Keratinocyte (primary cell): ENCODE results near the gene CCDC157. TPM values are rescaled to one million over a fixed set of nuclear protein-coding genes. Genes with fewer than 3 reads are reported as not detected.

ENCODE experiments used
- DNase-seq: peaks from one replicate; pipeline ENCODE4 v3.0.0-alpha.2; 2011; ENCODE audit warnings: low read depth, missing footprints, low spot score
- FAIRE-seq: peaks from 2 replicates; lab custom pipeline; 2011; peaks lifted over from hg19 to GRCh38; lab: Jason Lieb, UNC
- H2AFZ ChIP-seq: 2 replicates; pipeline ENCODE4 v1.6.0; 2012; ENCODE audit warnings: low read length, control low read depth, inconsistent platforms; ENCODE audit not compliant: control insufficient read depth
- H3K27ac ChIP-seq: 2 replicates; pipeline ENCODE4 v1.5.1; 2011; ENCODE audit warnings: low read length; ENCODE audit not compliant: control insufficient read depth, insufficient read depth
- H3K27me3 ChIP-seq: 3 replicates; pipeline ENCODE4 v1.6.0; 2011; ENCODE audit warnings: low read length; ENCODE audit not compliant: control insufficient read depth, insufficient read depth; ENCODE audit errors: extremely low read depth
- H3K36me3 ChIP-seq, 2 experiments: 2 replicates in 1 of 2; 3 replicates in 1 of 2; pipeline ENCODE4 v1.5.1; 2011; ENCODE audit warnings: low read length in 2 of 2, mild to moderate bottlenecking in 1 of 2; ENCODE audit not compliant: control insufficient read depth in 2 of 2, insufficient read depth in 2 of 2; ENCODE audit errors: extremely low read depth in 1 of 2
- H3K4me1 ChIP-seq: 3 replicates; pipeline ENCODE4 v1.5.1; 2011; ENCODE audit warnings: low read length; ENCODE audit not compliant: control insufficient read depth, insufficient read depth; ENCODE audit errors: extremely low read depth
- H3K4me2 ChIP-seq: 3 replicates; pipeline ENCODE4 v1.6.0; 2011; ENCODE audit warnings: low read depth, low read length; ENCODE audit not compliant: control insufficient read depth, insufficient read depth; ENCODE audit errors: extremely low read depth
- H3K4me3 ChIP-seq, 3 experiments: fragments of 200-600 bp in 1 of 3; sonication (generic) in 1 of 3; 2 replicates in 2 of 3; 3 replicates in 1 of 3; pipeline ENCODE4 v1.5.1; 2011 to 2016; ENCODE audit warnings: low read length in 3 of 3, mild to moderate bottlenecking in 3 of 3, control low read depth in 2 of 3, inconsistent platforms in 1 of 3, low read depth in 1 of 3, mixed read lengths in 1 of 3, mixed run types in 1 of 3, moderate library complexity in 1 of 3; ENCODE audit not compliant: control insufficient read depth in 2 of 3, insufficient read depth in 2 of 3; ENCODE audit errors: extremely low read depth in 1 of 3
- H3K79me2 ChIP-seq: 2 replicates; pipeline ENCODE4 v1.6.0; 2012; ENCODE audit warnings: low read length; ENCODE audit not compliant: control insufficient read depth, insufficient read depth
- H3K9ac ChIP-seq: 3 replicates; pipeline ENCODE4 v1.6.0; 2011; ENCODE audit warnings: low read length; ENCODE audit not compliant: control insufficient read depth, insufficient read depth; ENCODE audit errors: extremely low read depth
- H3K9me1 ChIP-seq: 3 replicates; pipeline ENCODE4 v1.6.0; 2011; ENCODE audit warnings: low read length; ENCODE audit not compliant: control insufficient read depth, insufficient read depth; ENCODE audit errors: extremely low read depth
- H3K9me3 ChIP-seq: 2 replicates; pipeline ENCODE4 v1.5.1; 2012; ENCODE audit warnings: low read depth, low read length; ENCODE audit not compliant: control insufficient read depth
- H4K20me1 ChIP-seq: 3 replicates; pipeline ENCODE4 v1.6.0; 2011; ENCODE audit warnings: low read length; ENCODE audit not compliant: control insufficient read depth, insufficient read depth; ENCODE audit errors: extremely low read depth
- CTCF ChIP-seq, 3 experiments: IDR thresholded peaks in 1 of 3; conservative IDR thresholded peaks in 1 of 3; optimal IDR thresholded peaks in 1 of 3; 2 replicates in 2 of 3; 3 replicates in 1 of 3; pipeline versions ENCODE3 to v1.5.1; 2011; ENCODE audit warnings: low read length in 3 of 3, mild to moderate bottlenecking in 3 of 3, moderate library complexity in 2 of 3, control low read depth in 1 of 3, inconsistent platforms in 1 of 3; ENCODE audit not compliant: insufficient read depth in 2 of 3; ENCODE audit errors: extremely low read depth in 1 of 3
- EZH2 ChIP-seq: IDR thresholded peaks from one replicate; pipeline ENCODE4 v1.6.1; 2012; ENCODE audit warnings: inconsistent platforms, mild to moderate bottlenecking, low read length, moderate library complexity
- dilution Hi-C: fragments of 300-500 bp; cut with MboI; formaldehyde crosslinking; loops from one replicate; pipeline ENCODE4 v1.7.0; 2020; ENCODE audit warnings: low sequenced_read_pairs; ENCODE audit not compliant: extremely low pct_ligation_motif_present
- polyA plus RNA-seq, 5 experiments: library from polyadenylated mRNA; depleted of rRNA in 3 of 5; stranded (reverse) in 3 of 5; stranded (forward) in 1 of 5; unstranded in 1 of 5; fragments of >200 nt; gene quantifications; 1 replicate in 1 of 5; 2 replicates in 3 of 5; 3 replicates in 1 of 5; pipeline versions ENCODE4 v1.2.1 to v1.2.3, GENCODE V29; 2011 to 2012; ENCODE audit warnings: missing spikeins in 2 of 5, low read depth in 1 of 5, low replicate concordance in 1 of 5

The CCDC157 gene
- polyA plus RNA-seq, 1 donor (not counting 4 experiments of a cell fraction or from before 2014, with no cell fraction given): 1.3 TPM

- Histone ChIP-seq H3K9ac (no peak overlapping the region), H3K9me3 (no peaks in the 10 kb centered on the region), H3K36me3 (peaks cover 0 to 4% of the 10 kb centered on the region in 2 experiments), H3K27me3 (no peaks in the 10 kb centered on the region), H3K4me1 (peaks cover 91% of the 10 kb centered on the region), H4K20me1 (peaks cover 12% of the 10 kb centered on the region), H2AFZ (no peak overlapping the region), H3K9me1 (peaks cover 7% of the 10 kb centered on the region), H3K4me2 (no peak overlapping the region), H3K4me3 (no peak overlapping the region), H3K27ac (no peak overlapping the region), H3K79me2 (peaks cover 42% of the 10 kb centered on the region)
- DNase-seq: no peak
- TF ChIP-seq CTCF (optimal IDR thresholded peaks at IDR 0.05 in 1 of 3, IDR thresholded peaks at IDR 0.05 in 1 of 3, conservative IDR thresholded peaks at IDR 0.05 in 1 of 3; ENCODE audit: extremely low read depth in 1 of 3, insufficient read depth in 2 of 3, low read length in 3 of 3): no peak
- no peak for TF ChIP-seq EZH2
- dilution Hi-C loops: no loop called here
- no peak for FAIRE-seq
These were observed 46.7 kb upstream of the CCDC157 start for GRCh38 chr22:30309951-30310741.

DNA sequence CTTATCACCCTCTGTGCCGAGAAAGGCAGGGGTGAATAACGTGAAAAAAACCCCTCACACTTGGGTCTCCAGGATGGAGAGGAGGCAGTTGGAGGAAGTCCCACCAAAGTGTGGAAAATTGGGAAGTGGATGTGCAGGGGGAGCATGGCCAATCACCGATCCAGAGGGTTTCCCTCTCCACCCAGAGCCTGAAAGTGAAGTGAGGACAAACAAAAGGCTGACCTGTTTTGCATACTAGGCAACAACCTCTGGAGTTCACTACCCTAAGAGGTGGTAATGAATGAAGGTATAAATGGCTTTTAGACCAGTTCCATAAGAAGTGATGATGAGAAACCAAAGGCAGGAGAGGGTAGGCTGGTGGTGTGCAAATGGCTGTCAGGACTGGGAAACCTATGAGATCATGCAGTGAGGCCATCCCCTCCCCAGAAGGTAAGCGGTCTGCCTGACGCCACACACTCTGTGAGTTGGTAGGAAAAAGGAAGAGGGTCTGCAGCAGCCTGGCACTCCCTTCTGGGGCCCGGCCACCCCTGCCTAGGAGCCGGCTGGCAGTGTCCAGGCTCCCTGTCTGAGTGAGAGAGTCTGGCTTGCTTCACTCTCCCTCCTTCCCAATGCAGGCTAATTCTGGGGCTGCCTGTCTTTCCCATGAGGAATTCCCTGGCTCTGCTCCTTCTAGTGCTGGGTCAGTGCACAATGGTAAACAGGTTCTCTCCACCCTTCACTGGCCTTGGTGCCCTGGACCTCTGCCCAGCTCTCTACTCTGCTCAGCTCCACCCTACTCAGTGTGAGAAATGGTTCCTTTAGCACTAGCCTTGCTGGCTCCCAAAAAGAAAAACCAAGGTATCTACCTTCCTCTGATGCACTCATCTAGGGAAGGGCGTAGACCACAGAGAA, 45.7 kb upstream of the CCDC157 start:
- peak overlapping the region; percentile 29 for H3K9ac ChIP-seq
- no peaks in the 10 kb centered on the region for H3K27me3 ChIP-seq
- H3K9me3 ChIP-seq: no peaks in the 10 kb centered on the region
- peaks cover 10% of the 10 kb centered on the region for H4K20me1 ChIP-seq
- TF ChIP-seq CTCF (optimal IDR thresholded peaks at IDR 0.05 in 1 of 3, IDR thresholded peaks at IDR 0.05 in 1 of 3, conservative IDR thresholded peaks at IDR 0.05 in 1 of 3; ENCODE audit: extremely low read depth in 1 of 3, insufficient read depth in 2 of 3, low read length in 3 of 3) (no peak), EZH2 (no peak)
- peak overlapping the region in 1 of 3 experiments; percentile 25 for H3K4me3 ChIP-seq
- peaks cover 3 to 7% of the 10 kb centered on the region in 2 experiments for H3K36me3 ChIP-seq
- H3K4me1 ChIP-seq: peaks cover 85% of the 10 kb centered on the region
- H3K4me2 ChIP-seq: peak overlapping the region; percentile 17
- H2AFZ ChIP-seq: no peak overlapping the region
- peaks cover 48% of the 10 kb centered on the region for H3K79me2 ChIP-seq
- peaks cover 7% of the 10 kb centered on the region for H3K9me1 ChIP-seq
- no peak for FAIRE-seq
- peak overlapping the region; percentile 47 for H3K27ac ChIP-seq
- no peak for DNase-seq
- dilution Hi-C loops: no loop called here
